ENCODE data around the gene CREB3L1.

CREB3L1 gene

DNA sequence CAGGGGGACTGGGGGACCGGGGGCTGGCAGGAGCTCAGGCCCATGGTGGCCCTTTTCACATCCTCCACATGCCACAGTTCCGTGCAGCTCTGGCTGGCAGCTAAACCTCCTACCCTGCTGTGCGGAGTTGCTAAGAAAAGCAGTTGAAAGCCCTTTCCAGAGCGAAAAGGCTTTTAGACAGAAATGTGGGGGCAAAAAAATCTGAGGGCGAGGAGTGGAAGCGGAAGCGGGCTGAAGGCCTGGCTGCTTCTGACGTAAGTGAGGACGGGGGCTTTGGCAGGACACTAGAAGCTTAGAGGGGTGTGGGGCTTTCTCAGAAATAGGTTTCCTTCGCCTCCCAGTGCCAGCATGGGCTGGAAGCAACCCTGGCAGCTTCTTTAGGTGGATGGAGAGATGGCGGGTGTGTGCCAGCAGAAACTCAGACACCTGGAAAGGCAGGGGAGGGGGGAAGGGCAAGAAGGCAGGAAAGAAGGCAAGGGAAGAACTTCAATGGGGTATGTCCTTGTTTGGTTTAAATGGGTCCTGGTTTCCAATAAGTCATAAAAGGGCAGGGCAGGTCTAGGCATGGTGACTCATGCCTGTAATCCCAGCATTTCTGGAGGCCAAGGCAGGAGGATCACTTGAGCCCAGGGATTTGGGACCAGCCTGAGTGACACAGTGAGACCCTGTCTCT is 58.6 kb downstream of the CREB3L1 start:
- TF ChIP-seq, protein P1, sequence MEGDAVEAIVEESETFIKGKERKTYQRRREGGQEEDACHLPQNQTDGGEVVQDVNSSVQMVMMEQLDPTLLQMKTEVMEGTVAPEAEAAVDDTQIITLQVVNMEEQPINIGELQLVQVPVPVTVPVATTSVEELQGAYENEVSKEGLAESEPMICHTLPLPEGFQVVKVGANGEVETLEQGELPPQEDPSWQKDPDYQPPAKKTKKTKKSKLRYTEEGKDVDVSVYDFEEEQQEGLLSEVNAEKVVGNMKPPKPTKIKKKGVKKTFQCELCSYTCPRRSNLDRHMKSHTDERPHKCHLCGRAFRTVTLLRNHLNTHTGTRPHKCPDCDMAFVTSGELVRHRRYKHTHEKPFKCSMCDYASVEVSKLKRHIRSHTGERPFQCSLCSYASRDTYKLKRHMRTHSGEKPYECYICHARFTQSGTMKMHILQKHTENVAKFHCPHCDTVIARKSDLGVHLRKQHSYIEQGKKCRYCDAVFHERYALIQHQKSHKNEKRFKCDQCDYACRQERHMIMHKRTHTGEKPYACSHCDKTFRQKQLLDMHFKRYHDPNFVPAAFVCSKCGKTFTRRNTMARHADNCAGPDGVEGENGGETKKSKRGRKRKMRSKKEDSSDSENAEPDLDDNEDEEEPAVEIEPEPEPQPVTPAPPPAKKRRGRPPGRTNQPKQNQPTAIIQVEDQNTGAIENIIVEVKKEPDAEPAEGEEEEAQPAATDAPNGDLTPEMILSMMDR (IDR thresholded peaks at IDR 0.05) = no peak

- TF ChIP-seq, protein P1 (IDR thresholded peaks at IDR 0.05) = no peak
Observed at GRCh38 chr11:46336563-46337180, 59.2 kb downstream of the CREB3L1 start.

DNA sequence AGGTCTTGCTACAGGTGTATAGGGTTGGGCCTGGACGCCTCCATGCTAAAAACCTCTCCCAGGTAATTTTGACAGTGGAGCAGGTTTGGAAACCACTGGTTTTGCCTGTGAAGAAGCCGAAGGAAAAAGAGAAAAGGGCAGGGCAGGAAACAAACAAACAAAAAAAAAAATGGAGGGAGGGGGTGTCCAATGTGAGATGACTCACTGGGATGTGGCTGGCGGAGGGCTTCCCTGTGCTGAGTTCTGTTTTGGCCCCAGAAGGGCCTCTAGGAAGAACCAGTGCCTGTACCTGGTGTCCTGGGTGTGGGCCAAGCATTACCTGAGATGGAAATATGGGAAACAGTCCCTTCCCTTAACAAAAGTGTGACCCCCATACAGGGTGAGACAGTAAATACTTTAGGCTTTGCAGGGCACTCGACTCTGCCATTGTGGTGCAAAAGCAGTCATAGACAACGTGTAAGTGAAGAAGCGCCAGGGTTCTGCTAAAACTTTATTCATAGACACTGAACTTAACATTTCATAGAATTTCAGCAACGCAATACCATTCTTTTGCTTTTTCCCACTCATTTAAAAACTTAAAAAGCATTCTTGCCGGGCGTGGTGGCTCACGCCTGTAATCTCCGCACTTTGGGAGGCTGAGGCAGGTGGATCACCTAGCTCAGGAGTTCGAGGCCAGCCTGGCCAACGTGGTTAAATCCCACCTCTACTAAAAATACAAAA is 60.3 kb downstream of the CREB3L1 start:
- TF ChIP-seq, protein P1 (IDR thresholded peaks at IDR 0.05) = no peak

DNA sequence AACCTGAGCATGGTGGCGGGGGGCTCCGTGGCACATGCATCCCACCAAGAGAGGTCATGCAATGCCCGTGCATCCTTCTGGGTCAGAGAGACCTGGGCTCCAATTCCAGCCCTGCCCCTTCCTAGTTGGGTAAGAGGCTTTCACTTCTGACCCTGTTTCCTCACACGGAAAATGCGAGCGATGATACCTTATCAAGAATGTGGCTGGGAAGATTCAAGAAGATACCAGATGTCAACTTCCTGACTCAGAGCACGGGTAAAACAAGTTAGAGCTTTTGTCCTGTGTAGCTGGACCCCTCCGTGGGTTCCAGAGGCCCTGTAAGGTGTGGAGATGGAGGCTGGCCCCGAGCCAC is 61.1 kb downstream of the CREB3L1 start:
- TF ChIP-seq, protein P1 (IDR thresholded peaks at IDR 0.05) = no peak

GRCh38 chr11:46338988-46339666 is 61.7 kb downstream of the CREB3L1 start:
- TF ChIP-seq, protein P1 (IDR thresholded peaks at IDR 0.05) = no peak

DNA sequence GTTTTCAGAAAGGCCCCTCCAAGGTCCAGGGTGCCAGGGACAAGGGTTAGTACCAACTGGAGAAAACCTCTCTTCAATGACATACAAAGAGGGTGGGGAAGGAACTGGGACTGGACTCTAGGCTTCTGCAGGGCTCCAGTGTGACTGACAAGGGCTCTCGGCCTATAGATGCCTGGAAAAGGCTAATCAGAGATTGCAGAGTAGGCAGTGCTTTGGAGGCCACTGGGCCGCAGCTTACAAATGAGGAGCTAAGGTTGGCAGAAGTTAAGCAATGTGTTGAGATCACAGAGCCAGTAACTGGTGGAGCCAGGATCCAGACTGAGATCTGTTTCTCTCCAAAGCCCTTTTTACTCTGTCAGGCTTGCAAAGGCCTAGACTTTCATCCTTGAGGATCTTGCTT is 62.4 kb downstream of the CREB3L1 start:
- TF ChIP-seq, protein P1 (IDR thresholded peaks at IDR 0.05) = no peak

DNA sequence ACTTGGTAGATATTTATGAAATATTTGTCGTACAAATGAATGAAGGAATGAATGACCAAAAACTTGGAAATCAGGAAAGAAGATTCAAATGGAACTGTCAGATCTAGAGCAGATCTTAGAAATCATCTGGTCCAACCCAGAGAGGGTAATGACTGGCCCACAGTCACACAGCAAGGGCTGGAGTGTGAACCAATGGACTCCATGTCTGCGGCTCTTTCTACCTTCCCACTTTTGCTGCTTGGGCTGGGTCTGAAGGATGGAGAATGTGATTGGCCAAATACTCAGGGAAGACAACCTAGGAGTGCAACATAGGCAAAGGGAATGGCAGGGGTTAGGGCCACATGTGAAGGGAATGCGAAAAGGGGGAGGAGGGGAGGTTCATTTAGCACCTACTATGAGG is 64.0 kb downstream of the CREB3L1 start:
- TF ChIP-seq, protein P1 (IDR thresholded peaks at IDR 0.05) = no peak
